Inferior parietal cortex (tissue), 1 donor: ENCODE measurements around the gene FGD3.
"Not testable (repeated sequence)": the region's sequence is repeated elsewhere in the genome, so short reads cannot be mapped to it uniquely, and the experiment has no call there.

ENCODE experiments used
- DNase-seq: peaks from one replicate; pipeline ENCODE4 v3.0.0-alpha.2; 2016; ENCODE audit errors: extremely low spot score

FGD3 gene

GRCh38 chr9:92977279-92977678 lies 30.0 kb downstream of the FGD3 start:
- DNase-seq = no peak

GRCh38 chr9:92978345-92978875 lies 31.1 kb downstream of the FGD3 start:
- DNase-seq = no peak

GRCh38 chr9:92979283-92980056 lies 32.1 kb downstream of the FGD3 start:
- DNase-seq = no peak

GRCh38 chr9:92980085-92980745 lies 32.9 kb downstream of the FGD3 start:
- DNase-seq = no peak

- DNase-seq = no peak
Measured at GRCh38 chr9:92982130-92982529, 34.8 kb downstream of the FGD3 start.

- DNase-seq = no peak
Measured at GRCh38 chr9:92983984-92984589, 36.8 kb downstream of the FGD3 start.

GRCh38 chr9:92984976-92985375 lies 37.7 kb downstream of the FGD3 start:
- DNase-seq = no peak

GRCh38 chr9:92986176-92987119 lies 39.1 kb downstream of the FGD3 start:
- DNase-seq = no peak

GRCh38 chr9:92988215-92988768 lies 41.0 kb downstream of the FGD3 start:
- no peak for DNase-seq

- no peak for DNase-seq
Measured at GRCh38 chr9:92989561-92989960, 42.2 kb downstream of the FGD3 start.

GRCh38 chr9:92990461-92990860 lies 43.1 kb downstream of the FGD3 start:
- no peak for DNase-seq

GRCh38 chr9:92992549-92992948 lies 45.2 kb downstream of the FGD3 start:
- no peak for DNase-seq

- not testable (repeated sequence) for DNase-seq
Measured at GRCh38 chr9:92998871-92999270, 51.5 kb downstream of the FGD3 start.

- no peak for DNase-seq
Measured at GRCh38 chr9:93001031-93001430, 53.7 kb downstream of the FGD3 start.

GRCh38 chr9:93002700-93003099 lies 55.4 kb downstream of the FGD3 start:
- DNase-seq = no peak

- DNase-seq = peak; percentile 67
Measured at GRCh38 chr9:93003552-93004407, 56.5 kb downstream of the FGD3 start.

- no peak for DNase-seq
Measured at GRCh38 chr9:93004561-93004960, 57.2 kb downstream of the FGD3 start.

- DNase-seq = no peak
Measured at GRCh38 chr9:93005876-93006275, 58.6 kb downstream of the FGD3 start.

- no peak for DNase-seq
Measured at GRCh38 chr9:93007529-93008058, 60.3 kb downstream of the FGD3 start.

- DNase-seq = no peak
Measured at GRCh38 chr9:93008457-93008856, 61.1 kb downstream of the FGD3 start.
